IMR-90 (cell line): ENCODE measurements around the gene SENP2. TPM values are rescaled to one million over a fixed set of nuclear protein-coding genes. Genes with fewer than 3 reads are reported as not detected.

Experiments
- ATAC-seq: fragments of 200-7000 bp; cut with Tn5 transposase; 2 replicates; pipeline ENCODE4 v1.9.1; 2020; ENCODE audit warnings: low read depth, mild to moderate bottlenecking, moderate library complexity
- BruUV-seq: library from RNA; stranded (reverse); fragments of 400-500 nt; replicated peaks from 2 replicates; lab custom pipeline; 2021; lab: Mats Ljungman, UMichigan
- CTCF ChIA-PET: fragments of 300-600 bp; formaldehyde crosslinking; extraction: SDS; loops from one replicate; lab custom pipeline; 2021; ENCODE audit warnings: antibody characterized with exemption; lab: Yijun Ruan, JAX
- POLR2A ChIA-PET: fragments of 300-600 bp; sonication (Branson Sonifier 250); formaldehyde crosslinking; loops from one replicate; lab custom pipeline; 2022; ENCODE audit warnings: antibody characterized with exemption; ENCODE audit not compliant: unreplicated experiment; lab: Charles Lee
- DNase-seq: peaks from one replicate; pipeline ENCODE4 v3.0.0; 2013
- H2AFZ ChIP-seq: replicated peaks from 2 replicates; pipeline ENCODE3; 2013; ENCODE audit warnings: low read length, mild to moderate bottlenecking; ENCODE audit not compliant: poor library complexity
- H2AK5ac ChIP-seq: 2 replicates; pipeline ENCODE4 v1.6.1; 2013; ENCODE audit warnings: low read depth, low read length, inconsistent platforms
- H2AK9ac ChIP-seq: replicated peaks from 2 replicates; pipeline ENCODE3; 2013; ENCODE audit warnings: mild to moderate bottlenecking, low read depth, low read length, moderate library complexity; ENCODE audit not compliant: poor library complexity
- H2BK120ac ChIP-seq: 2 replicates; pipeline ENCODE4 v1.6.1; 2013; ENCODE audit warnings: low read depth, low read length, inconsistent platforms
- H2BK15ac ChIP-seq: 3 replicates; pipeline ENCODE4 v1.6.1; 2013; ENCODE audit warnings: low read depth, low read length, inconsistent platforms
- H2BK20ac ChIP-seq: 2 replicates; pipeline ENCODE4 v1.6.1; 2013; ENCODE audit warnings: low read depth, mild to moderate bottlenecking, inconsistent platforms, low read length, moderate library complexity
- H2BK5ac ChIP-seq: 2 replicates; pipeline ENCODE4 v1.6.1; 2013; ENCODE audit warnings: mild to moderate bottlenecking, low read depth, low read length, inconsistent platforms; ENCODE audit not compliant: poor library complexity, severe bottlenecking
- H3K14ac ChIP-seq: replicated peaks from 2 replicates; pipeline ENCODE4 v1.6.1; 2013; ENCODE audit warnings: low read depth, low read length, inconsistent platforms
- H3K18ac ChIP-seq: 2 replicates; pipeline ENCODE4 v1.6.1; 2013; ENCODE audit warnings: low read depth, low read length, control low read depth
- H3K23ac ChIP-seq: 2 replicates; pipeline ENCODE4 v1.6.1; 2013; ENCODE audit warnings: low read depth, low read length, inconsistent platforms
- H3K27ac ChIP-seq: 2 replicates; pipeline ENCODE4 v1.5.1; 2013; ENCODE audit warnings: mild to moderate bottlenecking, control low read depth, low read length; ENCODE audit not compliant: insufficient read depth
- H3K27me3 ChIP-seq: 2 replicates; pipeline ENCODE4 v1.6.1; 2013; ENCODE audit warnings: low read length; ENCODE audit not compliant: control insufficient read depth, insufficient read depth
- H3K36me3 ChIP-seq: 2 replicates; pipeline ENCODE4 v1.6.1; 2013; ENCODE audit warnings: low read length, mixed read lengths; ENCODE audit not compliant: control insufficient read depth, insufficient read depth
- H3K4ac ChIP-seq: 2 replicates; pipeline ENCODE4 v1.6.1; 2013; ENCODE audit warnings: low read depth, low read length, inconsistent platforms
- H3K4me1 ChIP-seq: 2 replicates; pipeline ENCODE4 v1.6.1; 2013; ENCODE audit warnings: low read length, mixed read lengths; ENCODE audit not compliant: control insufficient read depth, insufficient read depth
- H3K4me2 ChIP-seq: 2 replicates; pipeline ENCODE4 v1.6.1; 2013; ENCODE audit warnings: low read depth, mild to moderate bottlenecking, control low read depth, low read length, moderate library complexity
- H3K4me3 ChIP-seq: 2 replicates; pipeline ENCODE4 v1.5.1; 2013; ENCODE audit warnings: low read depth, mild to moderate bottlenecking, control low read depth, low read length, moderate library complexity; ENCODE audit not compliant: insufficient read depth
- H3K56ac ChIP-seq: 2 replicates; pipeline ENCODE4 v1.6.1; 2013; ENCODE audit warnings: low read length, inconsistent platforms; ENCODE audit not compliant: insufficient read depth; ENCODE audit errors: extremely low read depth
- H3K79me1 ChIP-seq, 2 experiments: 2 replicates each; pipeline ENCODE4 v1.6.1; 2013; ENCODE audit warnings: low read length in 2 of 2, inconsistent platforms in 1 of 2, low read depth in 1 of 2
- H3K9ac ChIP-seq: 2 replicates; pipeline ENCODE4 v1.6.1; 2013; ENCODE audit warnings: low read depth, low read length, control low read depth
- H3K9me1 ChIP-seq: 2 replicates; pipeline ENCODE4 v1.6.1; 2013; ENCODE audit warnings: low read length, inconsistent platforms; ENCODE audit not compliant: insufficient read depth
- H3K9me3 ChIP-seq: 2 replicates; pipeline ENCODE4 v1.6.1; 2013; ENCODE audit warnings: low read length; ENCODE audit not compliant: control insufficient read depth, insufficient read depth
- H4K20me1 ChIP-seq: 2 replicates; pipeline ENCODE4 v1.6.1; 2013; ENCODE audit warnings: low read length, inconsistent platforms; ENCODE audit not compliant: insufficient read depth
- H4K5ac ChIP-seq: 2 replicates; pipeline ENCODE4 v1.6.1; 2013; ENCODE audit warnings: mild to moderate bottlenecking, low read depth, low read length, control low read depth
- H4K8ac ChIP-seq, 2 experiments: 2 replicates each; pipeline ENCODE4 v1.6.1; 2013; ENCODE audit warnings: low read depth in 2 of 2, low read length in 2 of 2, control low read depth in 1 of 2, inconsistent platforms in 1 of 2
- H4K91ac ChIP-seq: 2 replicates; pipeline ENCODE4 v1.6.1; 2013; ENCODE audit warnings: low read depth, low read length, inconsistent platforms; ENCODE audit not compliant: insufficient read depth
- ELK1 ChIP-seq: fragments of 150-350 bp; IDR thresholded peaks from 2 replicates; pipeline ENCODE4 v1.6.1; 2016; ENCODE audit warnings: low read depth, mild to moderate bottlenecking, low read length, moderate library complexity, borderline replicate concordance
- whole genome bisulfite sequencing, 2 experiments: methylation state at CpG; one replicate each; pipeline versions ENCODE4 v1.1.5 to v1.1.7; 2013; ENCODE audit warnings: missing lambda C conversion rate in 2 of 2; ENCODE audit not compliant: insufficient read length in 1 of 2; ENCODE audit errors: extremely low coverage in 2 of 2; 5-methylcytosine and 5-hydroxymethylcytosine counted together
- dilution Hi-C: fragments of 300-500 bp; cut with HindIII; formaldehyde crosslinking; loops from one replicate; pipeline ENCODE4 v1.14.3; 2018; ENCODE audit warnings: low sequenced_read_pairs; ENCODE audit not compliant: unreplicated experiment
- in situ Hi-C: fragments of 300-500 bp; cut with MboI; formaldehyde crosslinking; loops from 3 replicates; pipeline ENCODE4 v1.14.3; 2019; ENCODE audit warnings: low sequenced_read_pairs, inconsistent platforms, mixed read lengths
- intact Hi-C: fragments of 100-400 bp; cut with micrococcal nuclease; formaldehyde crosslinking; loops from 2 replicates; pipeline ENCODE4 v1.10.0; 2022
- polyA plus RNA-seq, 3 experiments: library from polyadenylated mRNA; depleted of rRNA; stranded (reverse); fragments of >200 nt; gene quantifications; 2 replicates each; pipeline ENCODE4 v1.2.3, GENCODE V29; 2012; ENCODE audit warnings: low replicate concordance in 1 of 3
- total RNA-seq: library from RNA; depleted of rRNA; stranded (reverse); fragments of >200 nt; gene quantifications from 2 replicates; pipeline ENCODE4 v1.2.3, GENCODE V29; 2012

SENP2 gene
- total and polyA plus RNA-seq, 2 of the 4 experiments (the other 2 are of a cell fraction) = 9.4 to 15.2 TPM

DNA sequence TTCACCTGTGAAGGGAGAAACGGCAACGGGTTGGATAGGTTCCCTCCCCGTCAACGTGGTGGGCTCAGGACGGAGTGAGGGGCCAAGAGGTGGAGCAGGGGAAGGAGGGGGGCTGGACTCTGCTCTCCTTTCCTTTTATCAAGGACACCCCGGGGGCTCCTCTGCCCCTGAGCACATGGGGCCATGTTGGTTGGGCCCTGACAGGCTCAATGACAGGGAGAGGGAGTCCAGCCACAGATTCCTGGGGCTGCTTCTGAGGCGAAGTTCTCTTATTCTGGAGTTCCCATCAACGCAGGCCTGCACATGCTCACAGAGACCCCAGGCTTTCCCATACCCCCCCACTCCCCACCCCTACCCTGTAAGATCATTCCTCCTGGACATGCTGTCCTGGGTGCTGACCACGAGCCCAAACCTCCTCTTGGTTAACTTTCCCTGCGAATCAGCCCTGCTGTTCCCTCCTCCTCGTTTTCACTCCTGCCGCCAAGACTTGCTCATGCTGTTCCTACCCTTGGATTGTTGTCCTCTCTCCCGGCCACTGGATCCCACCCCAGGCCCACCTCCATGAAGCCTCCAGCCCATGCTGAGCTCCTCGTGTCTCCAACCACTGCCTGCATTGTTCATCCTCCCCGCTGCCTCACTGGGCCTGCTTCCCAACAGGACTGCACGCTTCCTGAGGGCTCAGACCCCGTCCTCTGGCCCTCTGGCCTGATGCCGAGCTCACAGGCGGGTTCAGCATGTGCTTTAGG is 61.2 kb downstream of the SENP2 start:
- no peak overlapping the region for H3K14ac ChIP-seq
- H3K27me3 ChIP-seq = no peaks in the 10 kb centered on the region
- CTCF ChIA-PET = no interaction called here
- no peak overlapping the region for H3K18ac ChIP-seq
- no peak overlapping the region for H3K56ac ChIP-seq
- no TSS peak for BruUV-seq
- no peak overlapping the region for H2AFZ ChIP-seq
- H4K8ac ChIP-seq = no peak overlapping the region
- in situ Hi-C loops = no loop called here
- peaks cover 16 to 32% of the 10 kb centered on the region in 2 experiments for H3K79me1 ChIP-seq
- no peak overlapping the region for H3K9ac ChIP-seq
- no peak overlapping the region for H3K4me2 ChIP-seq
- H3K4me1 ChIP-seq = no peaks in the 10 kb centered on the region
- no peak overlapping the region for H4K5ac ChIP-seq
- peaks cover 68% of the 10 kb centered on the region for H3K36me3 ChIP-seq
- no peak overlapping the region for H2BK20ac ChIP-seq
- no peak overlapping the region for H3K4me3 ChIP-seq
- H2BK15ac ChIP-seq = no peak overlapping the region
- POLR2A ChIA-PET = no interaction called here
- no peak overlapping the region for H2BK120ac ChIP-seq
- H2BK5ac ChIP-seq = no peak overlapping the region
- H4K91ac ChIP-seq = no peak overlapping the region
- intact Hi-C loops = no loop called here
- no peak overlapping the region for H2AK9ac ChIP-seq
- no peak overlapping the region for H3K23ac ChIP-seq
- no peak overlapping the region for H3K27ac ChIP-seq
- H2AK5ac ChIP-seq = no peak overlapping the region
- H3K9me3 ChIP-seq = no peaks in the 10 kb centered on the region
- peaks cover 19% of the 10 kb centered on the region for H4K20me1 ChIP-seq
- dilution Hi-C loops = no loop called here
- ATAC-seq = no peak
- no peak overlapping the region for H3K4ac ChIP-seq
- peaks cover 4% of the 10 kb centered on the region; the same call in 1 of the 2 replicates for H3K9me1 ChIP-seq
- no peak for DNase-seq
- TF ChIP-seq ELK1 = no peak
- 92% methylated on average over 4 of the region's 19 CpGs; no CpG with 5 or more reads in 1 of the 2 experiments for WGBS, 2 experiments
